HG03139 (cell line): ENCODE data around the gene PCSK9.
A peak's percentile ranks its signal among the peaks of the same experiment; 100 is the strongest.

ENCODE experiments used
- ATAC-seq: cut with Tn5 transposase; IDR thresholded peaks from one replicate; pipeline ENCODE4 v1.9.1; 2021; ENCODE audit not compliant: unreplicated experiment

The PCSK9 gene

DNA sequence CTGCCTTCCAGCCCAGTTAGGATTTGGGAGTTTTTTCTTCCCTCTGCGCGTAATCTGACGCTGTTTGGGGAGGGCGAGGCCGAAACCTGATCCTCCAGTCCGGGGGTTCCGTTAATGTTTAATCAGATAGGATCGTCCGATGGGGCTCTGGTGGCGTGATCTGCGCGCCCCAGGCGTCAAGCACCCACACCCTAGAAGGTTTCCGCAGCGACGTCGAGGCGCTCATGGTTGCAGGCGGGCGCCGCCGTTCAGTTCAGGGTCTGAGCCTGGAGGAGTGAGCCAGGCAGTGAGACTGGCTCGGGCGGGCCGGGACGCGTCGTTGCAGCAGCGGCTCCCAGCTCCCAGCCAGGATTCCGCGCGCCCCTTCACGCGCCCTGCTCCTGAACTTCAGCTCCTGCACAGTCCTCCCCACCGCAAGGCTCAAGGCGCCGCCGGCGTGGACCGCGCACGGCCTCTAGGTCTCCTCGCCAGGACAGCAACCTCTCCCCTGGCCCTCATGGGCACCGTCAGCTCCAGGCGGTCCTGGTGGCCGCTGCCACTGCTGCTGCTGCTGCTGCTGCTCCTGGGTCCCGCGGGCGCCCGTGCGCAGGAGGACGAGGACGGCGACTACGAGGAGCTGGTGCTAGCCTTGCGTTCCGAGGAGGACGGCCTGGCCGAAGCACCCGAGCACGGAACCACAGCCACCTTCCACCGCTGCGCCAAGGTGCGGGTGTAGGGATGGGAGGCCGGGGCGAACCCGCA is at the start of gene PCSK9:
TSS of gene PCSK9 (plus strand) at position 207 of the 741 bp plus-strand sequence. CDS start at position 497, 290 bp downstream.
- no peak for ATAC-seq

DNA sequence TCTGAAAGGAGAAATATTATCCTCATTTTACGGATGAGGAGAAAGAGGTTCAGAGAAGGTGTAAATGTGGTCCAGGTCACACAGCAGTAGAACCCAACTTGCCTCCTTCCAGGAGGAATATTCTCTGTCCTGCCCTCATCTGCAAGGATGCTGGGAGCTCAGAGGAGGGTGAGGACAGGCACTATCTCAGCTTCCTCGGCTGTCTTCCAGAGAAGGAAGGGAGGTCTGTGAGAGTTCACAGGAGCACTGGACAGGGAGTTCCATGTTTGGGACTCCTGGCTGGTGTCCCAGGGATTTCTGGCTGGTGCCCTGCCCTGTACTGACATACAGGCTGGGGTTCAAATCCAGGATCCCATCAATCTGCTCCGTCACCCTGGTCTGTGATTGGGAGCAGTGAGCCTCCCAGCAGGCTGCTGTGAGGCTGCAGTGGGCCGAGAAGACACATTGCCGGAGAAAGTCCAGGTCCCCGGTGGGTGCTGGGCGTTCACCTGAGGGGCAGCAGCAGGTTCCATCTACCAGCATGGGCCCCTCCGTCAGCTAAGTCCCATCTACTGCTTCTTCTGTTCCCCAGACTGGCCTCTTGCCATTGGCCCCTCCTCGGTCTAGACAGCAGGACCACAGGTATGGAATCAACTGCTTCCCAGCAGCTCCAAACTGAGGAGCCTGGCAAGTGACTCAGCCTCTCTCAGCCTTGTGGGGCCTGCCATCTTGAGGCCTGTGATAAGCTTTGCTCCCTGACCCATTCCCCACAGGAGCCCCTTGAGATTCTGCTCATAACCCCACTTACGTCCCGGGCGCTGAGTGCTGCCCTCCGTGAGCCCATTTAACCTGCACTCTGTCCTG is 49.2 kb upstream of the PCSK9 start:
- ATAC-seq = no peak

DNA sequence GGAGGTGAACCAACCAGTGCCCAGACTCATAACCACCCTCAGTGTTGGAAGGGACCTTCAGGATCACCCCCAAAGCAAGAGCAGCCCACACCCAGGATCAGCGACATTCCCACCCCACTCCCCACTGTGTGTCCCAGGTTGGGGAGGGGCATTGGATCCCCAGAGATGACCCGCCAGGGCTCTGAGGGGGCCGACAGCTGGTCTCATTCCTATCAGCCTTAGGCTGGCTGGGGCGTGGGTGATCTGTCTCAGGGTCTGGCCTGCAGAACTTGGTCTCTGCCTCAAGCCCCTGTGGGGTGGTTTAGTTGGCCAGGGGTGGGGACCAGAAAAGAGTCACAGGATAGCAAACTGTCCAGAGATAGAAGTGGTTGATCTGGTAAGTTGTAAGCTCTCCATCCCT is 48.4 kb upstream of the PCSK9 start:
- ATAC-seq = no peak

DNA sequence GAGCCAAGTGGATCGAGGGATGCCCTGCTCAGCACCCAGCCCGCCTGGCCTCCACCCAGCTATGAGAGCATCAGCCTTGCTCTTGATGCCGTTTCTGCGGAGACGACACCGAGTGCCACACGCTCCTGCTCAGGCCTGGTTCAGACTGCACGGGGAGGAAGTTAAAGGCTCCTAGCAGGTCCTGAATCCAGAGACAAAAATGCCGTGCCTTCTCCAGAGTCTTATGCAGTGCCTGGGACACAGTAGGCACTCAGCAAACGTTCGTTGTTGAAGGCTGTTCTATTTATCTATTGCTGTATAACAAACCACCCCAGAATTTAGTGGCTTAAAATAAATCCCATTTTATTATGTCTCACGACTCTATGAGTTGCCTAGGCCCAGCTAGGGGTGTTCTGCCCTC is 47.4 kb upstream of the PCSK9 start:
- no peak for ATAC-seq

DNA sequence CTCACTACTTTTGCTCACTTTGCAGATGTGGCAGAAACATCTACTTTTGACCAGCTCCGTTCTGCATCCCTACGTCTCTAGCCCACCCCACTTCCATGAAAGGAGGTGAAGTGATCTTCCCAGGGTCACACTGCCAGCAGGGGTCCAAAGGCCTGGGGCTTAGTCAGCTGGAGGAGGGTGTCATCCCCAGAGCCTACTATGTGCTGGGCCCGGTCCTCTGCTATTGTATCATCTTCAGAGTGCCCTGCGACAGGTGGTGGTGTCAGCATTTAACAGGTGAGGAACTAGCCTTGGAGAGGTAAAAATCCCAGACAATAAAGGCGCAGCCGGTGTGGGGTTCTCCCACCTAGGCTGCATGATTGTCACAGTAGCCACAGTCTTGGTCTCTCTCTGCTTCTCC is 46.2 kb upstream of the PCSK9 start:
- no peak for ATAC-seq

DNA sequence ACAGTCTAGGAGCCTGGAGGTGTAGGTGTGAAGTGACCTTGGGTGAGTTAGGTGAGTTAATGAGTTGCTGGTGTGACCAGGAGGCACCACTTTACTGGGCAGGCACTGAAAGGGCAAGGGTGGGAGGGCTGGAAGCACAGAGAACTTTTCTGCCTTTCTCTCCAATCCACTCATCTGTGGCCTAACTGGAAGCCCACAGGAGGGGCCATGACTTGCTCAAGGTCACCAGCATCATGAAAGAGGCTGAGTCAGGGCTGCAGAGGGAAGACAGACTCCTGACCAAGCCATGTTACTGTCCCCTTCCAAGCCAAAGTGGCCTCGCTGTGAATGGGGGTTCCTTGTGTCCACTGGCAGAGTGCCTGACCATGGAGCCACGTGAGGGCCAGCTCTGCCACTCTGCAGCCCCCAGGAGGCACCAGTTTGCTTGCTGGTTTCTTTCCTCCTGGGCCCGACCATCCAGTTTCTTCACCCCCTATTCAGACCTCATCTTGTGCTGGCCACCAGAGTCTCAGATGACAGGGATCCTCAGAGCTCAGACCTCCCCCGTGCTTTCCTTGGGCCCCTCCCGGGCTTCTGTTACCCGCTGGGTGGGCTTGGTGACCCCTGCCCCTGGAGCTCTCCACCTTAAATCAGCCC is 44.9 kb upstream of the PCSK9 start:
- no peak for ATAC-seq

DNA sequence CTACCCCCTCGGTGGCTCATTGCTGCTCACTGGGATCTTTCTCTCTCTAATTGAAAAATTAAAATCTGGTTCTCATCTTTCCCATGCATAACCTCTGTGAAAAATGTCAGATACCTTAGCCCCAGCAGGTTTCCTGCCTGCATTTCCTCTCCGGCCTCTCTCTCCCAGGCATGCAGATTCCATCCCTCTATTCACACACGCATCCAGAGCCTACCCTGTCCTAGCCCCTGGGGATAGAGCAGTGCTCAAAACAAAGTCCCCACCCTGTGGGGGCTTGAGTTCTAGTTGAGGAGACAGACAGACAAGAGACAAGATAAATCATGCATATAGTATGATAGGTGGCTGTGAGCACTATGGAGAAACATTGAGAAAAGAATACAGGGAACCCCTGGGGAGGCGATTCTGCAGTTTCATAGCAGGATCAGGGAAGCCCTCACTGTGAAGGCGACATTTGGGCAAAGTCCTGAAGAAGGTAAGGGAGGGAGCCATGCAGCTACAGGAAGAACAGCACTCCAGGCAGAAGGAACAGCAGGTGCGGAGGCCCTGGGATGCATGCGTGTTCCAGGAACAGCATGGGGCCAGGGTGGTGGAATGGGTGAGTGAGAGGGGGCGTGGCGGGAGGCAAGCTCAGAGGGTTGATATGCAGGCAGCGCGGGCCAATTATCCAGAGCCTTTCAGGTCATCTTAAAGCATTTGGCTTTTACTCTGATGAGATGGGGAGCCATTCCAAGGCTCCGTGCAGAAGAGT is 44.2 kb upstream of the PCSK9 start:
- no peak for ATAC-seq

DNA sequence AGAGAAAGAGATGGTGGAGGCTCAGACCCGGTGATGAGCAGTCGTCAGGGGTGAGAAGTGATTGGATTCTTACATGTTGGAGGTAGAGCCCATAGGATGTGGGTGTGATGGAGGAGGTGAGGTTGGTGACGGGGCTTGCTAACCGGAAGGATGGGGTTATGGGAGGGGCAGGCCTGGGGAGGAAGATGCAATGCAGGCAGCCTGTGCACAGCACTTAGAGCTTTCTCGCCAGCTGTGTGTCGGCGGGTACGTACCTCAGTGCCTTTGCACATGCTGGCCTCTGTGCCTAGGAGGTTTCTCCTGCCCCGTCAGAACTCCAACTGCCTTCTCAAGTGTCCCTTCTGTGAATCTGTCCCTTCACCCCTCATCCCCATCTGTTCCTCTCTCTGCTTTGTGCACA is 43.5 kb upstream of the PCSK9 start:
- ATAC-seq = no peak

DNA sequence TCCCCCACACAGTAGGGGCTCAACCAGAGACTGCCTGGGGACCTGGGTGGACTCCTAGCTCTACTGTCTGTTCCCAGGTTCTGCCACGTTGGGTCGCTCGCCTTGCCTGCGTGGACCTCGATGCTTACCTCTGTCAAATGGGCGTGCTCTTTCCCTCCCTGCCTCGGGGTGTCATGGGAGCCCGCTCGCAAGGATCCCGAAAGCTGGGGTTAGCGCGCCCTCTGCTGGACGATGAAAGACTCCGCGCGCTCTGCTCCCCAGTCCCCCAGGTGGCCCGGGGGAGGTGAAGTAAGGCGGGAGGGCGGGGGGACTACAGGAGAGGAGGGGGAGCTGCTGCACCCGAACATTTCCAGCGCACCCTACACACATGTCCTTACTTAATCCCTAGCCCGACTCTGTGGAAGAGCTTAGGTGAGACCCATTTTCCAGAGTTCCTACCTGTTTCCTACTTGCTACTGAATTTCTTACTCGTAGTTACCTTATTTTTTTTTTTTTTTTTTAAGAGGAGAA is 42.9 kb upstream of the PCSK9 start:
- peak; percentile 77 for ATAC-seq

DNA sequence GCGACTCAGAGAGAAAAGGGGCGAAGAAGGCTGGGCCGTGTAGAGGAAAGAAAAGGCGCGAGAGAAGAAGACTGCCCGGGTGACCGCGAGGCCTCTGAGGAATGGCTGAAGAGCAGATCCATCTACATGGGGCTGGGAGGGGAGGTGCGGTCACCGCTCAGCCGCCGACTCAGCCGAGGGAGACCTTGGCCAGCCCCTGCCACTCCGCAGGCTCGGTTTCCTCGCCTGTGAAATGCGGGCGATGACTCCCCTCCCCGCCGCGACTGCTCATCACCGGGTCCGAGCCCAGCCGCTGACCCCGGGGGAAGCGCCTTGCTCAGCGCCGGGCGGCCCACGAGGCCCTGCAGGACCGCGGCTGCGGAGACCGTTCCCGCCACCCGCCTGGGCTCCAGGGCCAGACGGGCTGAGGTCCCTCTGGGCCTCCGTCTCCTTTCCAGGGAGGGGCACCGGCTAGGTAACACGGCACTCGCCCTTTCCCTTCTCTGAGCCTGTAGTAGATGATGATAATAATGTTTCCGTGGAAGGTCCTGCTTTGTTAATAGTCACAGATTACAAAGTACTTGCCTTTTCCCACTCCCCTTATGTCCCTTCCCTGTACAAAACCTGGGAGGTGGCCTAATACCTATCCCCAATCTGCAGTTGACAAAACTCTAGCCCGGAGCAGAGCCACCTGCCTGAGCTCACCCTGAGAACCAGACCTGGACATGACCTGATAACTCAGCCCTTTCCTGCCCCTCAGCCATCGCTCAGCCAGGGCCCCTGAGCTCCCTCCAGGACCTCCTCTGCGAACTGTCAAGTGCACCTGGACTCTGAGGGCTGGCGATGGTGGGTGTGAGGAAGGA is 42.3 kb upstream of the PCSK9 start:
- no peak for ATAC-seq

DNA sequence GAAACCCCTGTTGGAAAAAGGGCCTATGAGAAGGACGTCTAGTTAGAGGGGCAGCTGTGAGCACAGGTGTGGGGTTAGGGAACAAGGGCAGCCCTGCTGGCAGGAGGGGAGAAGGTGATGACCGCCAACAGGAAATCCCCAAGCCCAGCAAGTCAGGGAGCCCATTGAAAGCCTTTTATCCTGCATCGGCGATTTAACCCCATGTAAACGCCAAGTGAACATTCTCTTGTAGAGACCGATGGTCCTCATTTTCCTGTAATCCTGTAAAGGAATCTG is 41.7 kb upstream of the PCSK9 start:
- no peak for ATAC-seq

DNA sequence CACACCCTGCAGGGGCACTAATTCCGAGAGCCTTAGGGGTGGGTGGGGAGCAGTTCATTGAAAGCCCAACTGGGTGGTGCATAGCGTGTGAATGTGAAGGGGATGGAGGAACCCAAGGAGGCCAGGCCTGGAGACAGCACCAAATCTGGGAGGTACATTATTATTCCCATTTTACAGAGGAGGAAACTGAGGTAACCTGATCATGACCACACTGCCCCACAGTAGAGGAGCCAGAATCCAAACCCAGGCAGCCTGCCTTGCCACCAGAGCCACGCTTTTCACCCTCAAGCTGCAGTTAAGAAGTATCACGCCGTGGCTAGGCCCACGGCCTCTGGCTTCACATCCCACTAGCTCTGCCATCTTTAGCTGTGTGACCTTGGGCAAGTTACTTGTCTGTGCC is 41.2 kb upstream of the PCSK9 start:
- no peak for ATAC-seq

DNA sequence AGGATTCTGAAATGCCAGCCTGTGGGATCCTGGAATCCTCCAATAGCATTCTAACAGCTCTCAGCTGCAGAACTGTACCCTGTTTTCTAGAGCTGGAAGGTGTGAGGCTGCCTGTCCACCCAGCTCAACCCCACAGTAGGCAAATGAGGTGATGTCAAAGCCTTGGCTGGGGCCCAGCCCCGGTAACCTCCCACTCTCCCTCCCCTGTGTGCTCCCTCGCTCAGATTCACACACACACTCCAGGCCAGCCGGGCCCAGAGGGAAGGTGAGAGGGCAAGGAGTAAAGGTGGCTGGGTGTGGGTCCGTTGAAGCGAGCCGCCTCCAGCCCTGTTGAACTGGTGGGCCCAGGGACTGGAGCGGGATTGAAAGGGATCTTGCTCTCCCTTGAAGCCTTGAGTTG is 40.7 kb upstream of the PCSK9 start, which contains the start of gene BSND:
TSS of gene BSND (plus strand) at position 257 of the 400 bp plus-strand sequence. CDS start 254 bp downstream, outside the sequence.
- no peak for ATAC-seq

DNA sequence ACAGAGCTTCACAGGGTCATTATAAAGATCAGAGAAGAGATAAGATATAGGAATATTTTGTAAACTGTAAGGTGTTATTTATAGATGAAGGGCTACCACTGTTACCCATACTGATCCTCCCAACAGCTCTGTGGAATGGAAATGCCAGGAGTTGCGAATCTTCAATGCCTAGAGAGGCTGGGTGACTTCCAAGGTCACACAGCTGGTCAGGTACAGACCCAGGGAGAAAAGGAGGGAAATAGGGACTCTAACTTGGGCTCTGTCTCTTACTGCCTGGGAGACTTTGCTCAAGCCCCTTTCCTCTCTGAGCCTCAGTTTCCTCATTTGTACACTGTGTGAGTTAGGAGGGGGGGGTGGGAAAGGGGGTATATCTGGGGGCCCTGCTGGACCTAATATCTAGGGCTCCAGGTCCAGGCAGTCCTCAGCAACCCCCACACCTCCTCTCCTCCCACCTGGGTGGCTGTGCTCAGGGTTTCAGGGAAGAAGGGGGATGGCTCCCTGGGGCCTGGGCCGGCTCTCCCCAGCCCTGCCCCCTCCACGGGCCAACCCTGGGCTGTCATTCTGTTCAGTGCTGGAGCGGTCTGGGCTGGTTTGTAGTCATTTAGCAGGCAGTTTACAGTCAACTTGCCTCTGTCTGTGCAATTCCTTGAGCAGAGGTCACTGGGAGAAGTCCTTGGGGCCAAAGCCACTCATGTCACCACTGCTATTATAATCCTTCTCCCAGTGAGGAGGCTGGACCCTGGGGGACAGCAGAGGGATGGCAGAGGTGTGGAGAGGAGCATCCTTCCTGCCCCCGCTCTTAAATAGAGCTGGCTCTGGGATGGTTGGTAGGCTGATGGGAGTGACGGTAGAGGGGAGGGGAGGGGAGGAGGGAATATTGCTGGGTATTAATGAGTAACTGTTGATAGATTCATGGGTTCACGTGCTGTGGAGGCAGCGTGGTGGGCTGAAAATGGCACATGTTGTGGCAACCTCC is 39.0 kb upstream of the PCSK9 start:
- ATAC-seq = no peak

DNA sequence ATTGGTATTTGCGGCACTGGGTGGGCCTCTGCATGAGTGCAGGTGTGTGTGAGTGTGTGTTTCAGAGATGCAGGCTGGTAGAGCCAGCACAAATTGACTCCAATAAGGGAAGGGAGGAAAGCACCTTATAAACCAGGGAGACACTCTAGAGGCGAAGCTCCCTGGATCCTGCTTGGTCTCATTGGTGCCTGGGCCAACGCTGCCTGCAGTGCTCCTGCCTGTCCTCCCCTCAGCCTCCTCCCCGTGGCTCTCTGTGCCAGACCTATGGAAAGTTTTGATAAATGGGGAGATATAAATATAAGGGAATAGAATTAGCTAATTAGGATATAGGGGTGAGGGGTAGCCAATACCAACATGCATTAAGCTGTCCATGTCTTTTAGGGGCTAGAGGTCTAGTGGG is 38.0 kb upstream of the PCSK9 start:
- ATAC-seq = no peak

DNA sequence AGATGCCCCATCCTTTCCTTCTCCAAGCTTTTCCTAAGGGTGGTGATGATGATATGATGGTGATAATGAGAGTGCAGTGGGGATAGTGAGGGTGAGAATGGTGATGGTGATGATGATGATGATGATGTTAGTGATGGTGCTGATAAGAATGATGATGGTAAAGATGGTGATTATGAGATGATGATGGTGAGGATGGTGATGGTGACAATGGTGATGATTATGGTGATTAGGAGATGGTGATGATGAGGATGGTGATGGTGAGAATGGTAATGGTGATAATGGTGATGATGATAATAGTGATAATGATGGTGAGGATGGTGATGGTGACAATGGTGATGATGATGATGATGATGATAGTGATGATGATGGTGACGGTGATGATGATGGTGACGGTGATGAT is 36.7 kb upstream of the PCSK9 start:
- no peak for ATAC-seq

DNA sequence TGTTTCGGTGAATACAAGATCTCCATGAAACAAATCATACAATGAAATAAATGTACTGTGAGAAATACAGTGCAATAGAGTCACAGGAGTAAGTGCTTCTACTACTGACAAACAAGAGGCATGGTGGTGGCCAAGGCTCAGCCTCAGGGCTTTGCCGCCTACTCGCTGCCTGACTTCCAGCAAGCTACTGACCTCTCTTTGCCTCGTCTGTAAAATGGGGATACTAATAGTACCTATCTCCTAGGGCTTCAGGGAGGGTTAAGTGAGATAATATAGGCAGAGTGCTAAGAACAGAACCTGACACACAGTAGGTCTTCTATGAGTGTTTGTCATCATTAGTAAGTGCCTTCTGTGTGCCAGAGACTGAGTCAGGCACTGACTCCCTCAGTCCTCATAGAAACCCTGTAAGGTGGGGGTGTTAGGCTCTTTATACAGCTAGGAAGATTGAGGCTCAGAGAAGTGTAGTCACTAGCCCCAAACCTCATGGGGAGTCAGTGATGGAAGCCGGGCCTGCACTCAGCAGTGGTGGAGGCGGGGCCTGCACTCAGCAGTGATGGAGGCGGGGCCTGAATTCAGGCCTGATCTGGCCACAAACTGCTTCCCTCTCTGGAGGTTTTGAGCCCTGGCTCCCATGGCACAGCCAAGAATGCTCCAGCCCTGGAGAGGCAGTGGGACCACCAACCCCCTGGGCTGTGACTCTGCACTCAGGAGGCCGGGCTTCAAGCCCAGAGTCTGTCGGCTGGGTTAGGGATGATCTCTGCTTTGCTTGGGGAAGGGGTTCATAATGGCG is 33.8 kb upstream of the PCSK9 start:
- ATAC-seq = no peak

DNA sequence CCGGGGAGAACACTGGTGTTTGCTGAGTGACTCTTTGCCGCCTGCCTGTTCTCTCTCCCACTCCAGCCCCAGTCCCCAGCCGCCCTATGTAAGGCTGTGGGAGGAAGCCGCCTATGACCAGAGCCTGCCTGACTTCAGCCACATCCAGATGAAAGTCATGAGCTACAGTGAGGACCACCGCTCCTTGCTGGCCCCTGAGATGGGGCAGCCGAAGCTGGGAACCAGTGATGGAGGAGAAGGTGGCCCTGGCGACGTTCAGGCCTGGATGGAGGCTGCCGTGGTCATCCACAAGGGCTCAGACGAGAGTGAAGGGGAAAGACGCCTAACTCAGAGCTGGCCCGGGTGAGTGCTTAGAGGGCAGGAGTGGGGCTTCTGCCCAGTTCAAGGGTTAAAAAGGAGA is 32.4 kb upstream of the PCSK9 start:
- ATAC-seq = no peak
